Measurements from ENCODE around the gene DGKB. TPM values are rescaled to one million over a fixed set of nuclear protein-coding genes. Genes with fewer than 3 reads are reported as not detected.

Gene DGKB
- total RNA-seq, 1 experiment from 2014 or later, result 1.9 TPM

DNA sequence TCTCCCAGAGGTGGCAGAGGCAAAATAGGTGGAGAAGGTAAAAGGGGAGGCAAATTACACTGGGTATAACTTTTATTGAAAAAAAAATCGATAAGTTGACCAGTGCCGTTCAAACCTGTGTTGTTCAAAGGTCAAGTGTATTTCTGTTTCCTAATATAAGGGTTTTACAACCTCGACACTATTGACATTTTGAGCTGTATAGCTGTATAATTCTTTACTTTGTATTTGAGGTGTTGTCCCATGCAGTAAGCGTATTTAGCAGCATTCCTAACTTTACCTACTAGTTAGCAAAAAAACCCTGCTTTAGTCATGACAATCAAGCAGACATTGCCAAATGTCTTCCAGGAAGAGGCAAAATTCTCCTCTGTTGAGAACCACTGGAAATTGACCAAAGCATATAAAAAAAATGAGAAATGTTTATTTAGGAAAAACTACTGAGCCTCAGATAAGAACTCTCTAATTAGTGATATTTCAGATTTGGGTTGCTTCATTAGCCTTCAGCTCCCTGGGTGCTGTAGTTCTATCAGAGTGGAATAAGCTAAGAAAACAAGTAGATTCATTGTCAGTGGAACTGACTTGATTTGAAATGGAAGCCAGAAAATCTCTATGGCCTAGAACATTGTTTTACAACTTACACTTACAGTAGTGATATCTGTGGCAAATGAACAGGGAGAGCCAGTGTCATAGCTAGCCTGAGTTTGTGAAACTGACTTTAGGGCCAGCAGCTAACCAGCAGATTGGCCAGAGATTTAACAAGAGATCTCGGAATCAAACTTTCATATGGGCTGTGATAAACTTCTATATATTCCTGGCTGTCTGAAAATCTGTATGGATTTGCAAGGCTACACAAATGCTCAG lies 331.6 kb downstream of the DGKB start (continued):
- TF ChIP-seq, protein P1, sequence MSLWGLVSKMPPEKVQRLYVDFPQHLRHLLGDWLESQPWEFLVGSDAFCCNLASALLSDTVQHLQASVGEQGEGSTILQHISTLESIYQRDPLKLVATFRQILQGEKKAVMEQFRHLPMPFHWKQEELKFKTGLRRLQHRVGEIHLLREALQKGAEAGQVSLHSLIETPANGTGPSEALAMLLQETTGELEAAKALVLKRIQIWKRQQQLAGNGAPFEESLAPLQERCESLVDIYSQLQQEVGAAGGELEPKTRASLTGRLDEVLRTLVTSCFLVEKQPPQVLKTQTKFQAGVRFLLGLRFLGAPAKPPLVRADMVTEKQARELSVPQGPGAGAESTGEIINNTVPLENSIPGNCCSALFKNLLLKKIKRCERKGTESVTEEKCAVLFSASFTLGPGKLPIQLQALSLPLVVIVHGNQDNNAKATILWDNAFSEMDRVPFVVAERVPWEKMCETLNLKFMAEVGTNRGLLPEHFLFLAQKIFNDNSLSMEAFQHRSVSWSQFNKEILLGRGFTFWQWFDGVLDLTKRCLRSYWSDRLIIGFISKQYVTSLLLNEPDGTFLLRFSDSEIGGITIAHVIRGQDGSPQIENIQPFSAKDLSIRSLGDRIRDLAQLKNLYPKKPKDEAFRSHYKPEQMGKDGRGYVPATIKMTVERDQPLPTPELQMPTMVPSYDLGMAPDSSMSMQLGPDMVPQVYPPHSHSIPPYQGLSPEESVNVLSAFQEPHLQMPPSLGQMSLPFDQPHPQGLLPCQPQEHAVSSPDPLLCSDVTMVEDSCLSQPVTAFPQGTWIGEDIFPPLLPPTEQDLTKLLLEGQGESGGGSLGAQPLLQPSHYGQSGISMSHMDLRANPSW (CRISPR knock-in tag; conservative IDR thresholded peaks at IDR 0.05; ENCODE audit: low read depth), result no peak

DNA sequence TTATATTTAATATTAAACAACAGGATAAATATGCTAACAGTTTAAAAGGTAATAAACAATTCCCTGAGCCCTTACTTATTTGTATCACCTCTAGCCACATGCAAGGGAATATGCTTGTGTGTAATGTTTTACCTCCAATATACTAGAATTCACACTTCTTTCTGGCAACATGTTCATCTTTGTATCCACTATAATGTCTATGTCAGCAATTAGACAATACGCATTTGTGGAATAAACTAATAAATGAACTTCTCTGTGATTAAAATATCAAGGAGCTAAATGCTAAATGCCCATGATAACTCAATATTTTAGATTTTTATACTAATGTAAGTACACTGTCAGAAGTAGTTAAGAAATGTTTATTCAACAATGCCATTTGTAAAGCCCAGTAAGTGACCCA lies 350.5 kb downstream of the DGKB start:
- ATAC-seq (no peak), DNase-seq (ENCODE audit: low spot score) (no peak)
- no peak overlapping the region for H3K4me3 Mint-ChIP-seq
- H3K36me3 Mint-ChIP-seq, result no peaks in the 10 kb centered on the region
- H3K27ac Mint-ChIP-seq, result no peak overlapping the region
- H3K4me1 Mint-ChIP-seq, result peaks cover 5% of the 10 kb centered on the region
- CTCF ChIA-PET, result no interaction called here
- H3K27me3 Mint-ChIP-seq (ENCODE audit: low read depth), result no peaks in the 10 kb centered on the region
- peaks cover 4% of the 10 kb centered on the region; the same call in 1 of the 2 replicates for H3K9me3 Mint-ChIP-seq
- TF ChIP-seq, protein P2, sequence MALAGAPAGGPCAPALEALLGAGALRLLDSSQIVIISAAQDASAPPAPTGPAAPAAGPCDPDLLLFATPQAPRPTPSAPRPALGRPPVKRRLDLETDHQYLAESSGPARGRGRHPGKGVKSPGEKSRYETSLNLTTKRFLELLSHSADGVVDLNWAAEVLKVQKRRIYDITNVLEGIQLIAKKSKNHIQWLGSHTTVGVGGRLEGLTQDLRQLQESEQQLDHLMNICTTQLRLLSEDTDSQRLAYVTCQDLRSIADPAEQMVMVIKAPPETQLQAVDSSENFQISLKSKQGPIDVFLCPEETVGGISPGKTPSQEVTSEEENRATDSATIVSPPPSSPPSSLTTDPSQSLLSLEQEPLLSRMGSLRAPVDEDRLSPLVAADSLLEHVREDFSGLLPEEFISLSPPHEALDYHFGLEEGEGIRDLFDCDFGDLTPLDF (CRISPR knock-in tag; IDR thresholded peaks at IDR 0.05), result no peak
- TF ChIP-seq CREB1 (CRISPR knock-in tag; IDR thresholded peaks at IDR 0.05), result no peak
- no peak for TF ChIP-seq RORB (CRISPR knock-in tag; IDR thresholded peaks at IDR 0.05)
- POLR2A ChIA-PET, result no interaction called here

DNA sequence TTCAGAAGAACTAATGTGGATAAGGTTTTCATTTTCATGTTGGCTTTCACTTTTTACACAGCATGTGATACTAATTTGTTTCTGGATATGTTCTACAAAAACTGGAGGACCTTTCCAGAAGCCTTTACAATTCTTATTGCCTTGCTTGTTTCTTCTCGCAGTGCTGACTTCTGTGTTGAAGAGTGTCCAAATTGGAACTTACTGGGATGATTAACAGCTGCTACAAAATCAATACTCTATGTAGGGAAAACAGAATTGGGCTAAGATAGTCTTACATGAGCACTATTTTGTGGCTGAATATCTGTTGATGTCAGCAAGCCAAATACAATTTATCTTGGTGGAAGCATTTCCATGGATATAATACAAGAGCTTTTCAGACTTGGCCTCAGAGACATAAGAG lies 351.2 kb downstream of the DGKB start:
- no peaks in the 10 kb centered on the region for H3K4me1 Mint-ChIP-seq
- peaks cover 4% of the 10 kb centered on the region; the same call in 1 of the 2 replicates for H3K9me3 Mint-ChIP-seq
- POLR2A ChIA-PET, result no interaction called here
- ATAC-seq (no peak), DNase-seq (ENCODE audit: low spot score) (no peak)
- H3K36me3 Mint-ChIP-seq, result no peaks in the 10 kb centered on the region
- CTCF ChIA-PET, result no interaction called here
- no peak overlapping the region for H3K4me3 Mint-ChIP-seq
- no peaks in the 10 kb centered on the region for H3K27me3 Mint-ChIP-seq (ENCODE audit: low read depth)
- no peak overlapping the region for H3K27ac Mint-ChIP-seq
- TF ChIP-seq, protein P3, sequence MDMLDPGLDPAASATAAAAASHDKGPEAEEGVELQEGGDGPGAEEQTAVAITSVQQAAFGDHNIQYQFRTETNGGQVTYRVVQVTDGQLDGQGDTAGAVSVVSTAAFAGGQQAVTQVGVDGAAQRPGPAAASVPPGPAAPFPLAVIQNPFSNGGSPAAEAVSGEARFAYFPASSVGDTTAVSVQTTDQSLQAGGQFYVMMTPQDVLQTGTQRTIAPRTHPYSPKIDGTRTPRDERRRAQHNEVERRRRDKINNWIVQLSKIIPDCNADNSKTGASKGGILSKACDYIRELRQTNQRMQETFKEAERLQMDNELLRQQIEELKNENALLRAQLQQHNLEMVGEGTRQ (CRISPR knock-in tag; IDR thresholded peaks at IDR 0.05), result no peak
- no peak for TF ChIP-seq ZNF232 (CRISPR knock-in tag; IDR thresholded peaks at IDR 0.05)
- no peak for TF ChIP-seq CREM (CRISPR knock-in tag; IDR thresholded peaks at IDR 0.05)
- TF ChIP-seq NFATC4 (CRISPR knock-in tag; IDR thresholded peaks at IDR 0.05), result no peak
- TF ChIP-seq, protein P4, sequence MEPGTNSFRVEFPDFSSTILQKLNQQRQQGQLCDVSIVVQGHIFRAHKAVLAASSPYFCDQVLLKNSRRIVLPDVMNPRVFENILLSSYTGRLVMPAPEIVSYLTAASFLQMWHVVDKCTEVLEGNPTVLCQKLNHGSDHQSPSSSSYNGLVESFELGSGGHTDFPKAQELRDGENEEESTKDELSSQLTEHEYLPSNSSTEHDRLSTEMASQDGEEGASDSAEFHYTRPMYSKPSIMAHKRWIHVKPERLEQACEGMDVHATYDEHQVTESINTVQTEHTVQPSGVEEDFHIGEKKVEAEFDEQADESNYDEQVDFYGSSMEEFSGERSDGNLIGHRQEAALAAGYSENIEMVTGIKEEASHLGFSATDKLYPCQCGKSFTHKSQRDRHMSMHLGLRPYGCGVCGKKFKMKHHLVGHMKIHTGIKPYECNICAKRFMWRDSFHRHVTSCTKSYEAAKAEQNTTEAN (CRISPR knock-in tag; IDR thresholded peaks at IDR 0.05), result no peak
- no peak for TF ChIP-seq HMGA2 (CRISPR knock-in tag; IDR thresholded peaks at IDR 0.05)
- TF ChIP-seq, protein P5, sequence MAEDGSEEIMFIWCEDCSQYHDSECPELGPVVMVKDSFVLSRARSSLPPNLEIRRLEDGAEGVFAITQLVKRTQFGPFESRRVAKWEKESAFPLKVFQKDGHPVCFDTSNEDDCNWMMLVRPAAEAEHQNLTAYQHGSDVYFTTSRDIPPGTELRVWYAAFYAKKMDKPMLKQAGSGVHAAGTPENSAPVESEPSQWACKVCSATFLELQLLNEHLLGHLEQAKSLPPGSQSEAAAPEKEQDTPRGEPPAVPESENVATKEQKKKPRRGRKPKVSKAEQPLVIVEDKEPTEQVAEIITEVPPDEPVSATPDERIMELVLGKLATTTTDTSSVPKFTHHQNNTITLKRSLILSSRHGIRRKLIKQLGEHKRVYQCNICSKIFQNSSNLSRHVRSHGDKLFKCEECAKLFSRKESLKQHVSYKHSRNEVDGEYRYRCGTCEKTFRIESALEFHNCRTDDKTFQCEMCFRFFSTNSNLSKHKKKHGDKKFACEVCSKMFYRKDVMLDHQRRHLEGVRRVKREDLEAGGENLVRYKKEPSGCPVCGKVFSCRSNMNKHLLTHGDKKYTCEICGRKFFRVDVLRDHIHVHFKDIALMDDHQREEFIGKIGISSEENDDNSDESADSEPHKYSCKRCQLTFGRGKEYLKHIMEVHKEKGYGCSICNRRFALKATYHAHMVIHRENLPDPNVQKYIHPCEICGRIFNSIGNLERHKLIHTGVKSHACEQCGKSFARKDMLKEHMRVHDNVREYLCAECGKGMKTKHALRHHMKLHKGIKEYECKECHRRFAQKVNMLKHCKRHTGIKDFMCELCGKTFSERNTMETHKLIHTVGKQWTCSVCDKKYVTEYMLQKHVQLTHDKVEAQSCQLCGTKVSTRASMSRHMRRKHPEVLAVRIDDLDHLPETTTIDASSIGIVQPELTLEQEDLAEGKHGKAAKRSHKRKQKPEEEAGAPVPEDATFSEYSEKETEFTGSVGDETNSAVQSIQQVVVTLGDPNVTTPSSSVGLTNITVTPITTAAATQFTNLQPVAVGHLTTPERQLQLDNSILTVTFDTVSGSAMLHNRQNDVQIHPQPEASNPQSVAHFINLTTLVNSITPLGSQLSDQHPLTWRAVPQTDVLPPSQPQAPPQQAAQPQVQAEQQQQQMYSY (CRISPR knock-in tag; IDR thresholded peaks at IDR 0.05), result no peak
- TF ChIP-seq GABPB1 (CRISPR knock-in tag; IDR thresholded peaks at IDR 0.05), result no peak
- TF ChIP-seq, protein P6, sequence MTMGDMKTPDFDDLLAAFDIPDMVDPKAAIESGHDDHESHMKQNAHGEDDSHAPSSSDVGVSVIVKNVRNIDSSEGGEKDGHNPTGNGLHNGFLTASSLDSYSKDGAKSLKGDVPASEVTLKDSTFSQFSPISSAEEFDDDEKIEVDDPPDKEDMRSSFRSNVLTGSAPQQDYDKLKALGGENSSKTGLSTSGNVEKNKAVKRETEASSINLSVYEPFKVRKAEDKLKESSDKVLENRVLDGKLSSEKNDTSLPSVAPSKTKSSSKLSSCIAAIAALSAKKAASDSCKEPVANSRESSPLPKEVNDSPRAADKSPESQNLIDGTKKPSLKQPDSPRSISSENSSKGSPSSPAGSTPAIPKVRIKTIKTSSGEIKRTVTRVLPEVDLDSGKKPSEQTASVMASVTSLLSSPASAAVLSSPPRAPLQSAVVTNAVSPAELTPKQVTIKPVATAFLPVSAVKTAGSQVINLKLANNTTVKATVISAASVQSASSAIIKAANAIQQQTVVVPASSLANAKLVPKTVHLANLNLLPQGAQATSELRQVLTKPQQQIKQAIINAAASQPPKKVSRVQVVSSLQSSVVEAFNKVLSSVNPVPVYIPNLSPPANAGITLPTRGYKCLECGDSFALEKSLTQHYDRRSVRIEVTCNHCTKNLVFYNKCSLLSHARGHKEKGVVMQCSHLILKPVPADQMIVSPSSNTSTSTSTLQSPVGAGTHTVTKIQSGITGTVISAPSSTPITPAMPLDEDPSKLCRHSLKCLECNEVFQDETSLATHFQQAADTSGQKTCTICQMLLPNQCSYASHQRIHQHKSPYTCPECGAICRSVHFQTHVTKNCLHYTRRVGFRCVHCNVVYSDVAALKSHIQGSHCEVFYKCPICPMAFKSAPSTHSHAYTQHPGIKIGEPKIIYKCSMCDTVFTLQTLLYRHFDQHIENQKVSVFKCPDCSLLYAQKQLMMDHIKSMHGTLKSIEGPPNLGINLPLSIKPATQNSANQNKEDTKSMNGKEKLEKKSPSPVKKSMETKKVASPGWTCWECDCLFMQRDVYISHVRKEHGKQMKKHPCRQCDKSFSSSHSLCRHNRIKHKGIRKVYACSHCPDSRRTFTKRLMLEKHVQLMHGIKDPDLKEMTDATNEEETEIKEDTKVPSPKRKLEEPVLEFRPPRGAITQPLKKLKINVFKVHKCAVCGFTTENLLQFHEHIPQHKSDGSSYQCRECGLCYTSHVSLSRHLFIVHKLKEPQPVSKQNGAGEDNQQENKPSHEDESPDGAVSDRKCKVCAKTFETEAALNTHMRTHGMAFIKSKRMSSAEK (CRISPR knock-in tag; IDR thresholded peaks at IDR 0.05; ENCODE audit: borderline replicate concordance), result no peak
- no peak for TF ChIP-seq NFYB (CRISPR knock-in tag; conservative IDR thresholded peaks at IDR 0.05; ENCODE audit: low read depth)
- TF ChIP-seq CBFB (CRISPR knock-in tag; IDR thresholded peaks at IDR 0.05; ENCODE audit: low read depth), result no peak
- TF ChIP-seq NR2C2 (CRISPR knock-in tag; IDR thresholded peaks at IDR 0.05), result no peak
- TF ChIP-seq PRRX2 (CRISPR knock-in tag; IDR thresholded peaks at IDR 0.05), result no peak
- TF ChIP-seq RELA (CRISPR knock-in tag; IDR thresholded peaks at IDR 0.05; ENCODE audit: borderline replicate concordance), result no peak
- TF ChIP-seq ZNF219 (CRISPR knock-in tag; IDR thresholded peaks at IDR 0.05; ENCODE audit: borderline replicate concordance), result no peak
- TF ChIP-seq TEAD4 (CRISPR knock-in tag; IDR thresholded peaks at IDR 0.05), result no peak
